ENCODE results near the gene NDUFAF4.
"Not testable (repeated sequence)": the region's sequence is repeated elsewhere in the genome, so short reads cannot be mapped to it uniquely, and the experiment has no call there.

The NDUFAF4 gene

DNA sequence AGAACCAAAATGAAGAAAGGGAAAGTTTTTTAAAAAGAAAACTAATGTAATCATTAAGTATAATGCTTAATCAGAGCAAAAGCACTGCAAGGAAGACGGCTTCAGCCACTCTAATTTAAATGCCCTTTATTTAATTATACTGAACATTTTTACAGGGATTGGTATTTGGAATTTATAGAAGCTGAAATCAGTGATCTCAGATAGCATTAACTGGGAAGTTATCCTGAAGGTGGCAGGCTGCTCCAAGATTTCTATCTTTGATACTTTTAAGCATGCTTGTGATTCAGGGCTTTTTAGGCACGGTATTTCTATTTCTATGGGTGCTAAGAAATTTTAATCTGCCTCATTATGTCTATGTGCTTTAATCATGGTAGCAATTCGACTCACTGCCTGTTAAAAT lies 1.3 kb upstream of the NDUFAF4 start:
- DNase-seq (ENCODE audit: low spot score) = no peak

DNA sequence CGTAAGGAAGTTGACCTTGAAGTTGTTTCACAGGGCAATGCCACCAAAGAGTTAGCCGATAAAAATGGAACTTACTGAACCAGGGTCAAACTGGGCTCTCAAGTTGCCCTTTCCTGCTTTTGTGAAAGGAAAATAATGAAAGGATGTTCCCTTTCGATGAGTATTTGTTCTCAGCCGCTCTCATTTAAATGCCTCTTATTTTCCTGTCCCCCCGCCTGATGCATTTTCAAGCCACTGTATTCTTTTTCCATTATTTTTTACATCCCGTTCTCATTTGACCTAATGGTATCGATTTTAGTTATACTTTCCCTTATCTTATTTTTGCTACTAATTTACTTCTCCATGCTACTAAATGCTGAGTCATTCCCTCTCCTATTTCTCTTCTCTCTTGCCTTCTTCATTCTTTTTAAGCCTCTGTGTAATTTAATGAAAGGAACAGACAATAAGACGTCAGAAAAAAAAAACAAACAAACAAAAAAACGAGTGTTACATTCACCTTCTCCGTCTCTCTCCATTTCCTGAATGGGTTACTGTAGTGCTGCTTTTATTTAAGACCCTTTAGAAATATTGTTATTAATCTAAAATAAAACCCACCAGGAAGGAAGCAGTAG lies 655 bp upstream of the NDUFAF4 start:
- DNase-seq (ENCODE audit: low spot score) = no peak

DNA sequence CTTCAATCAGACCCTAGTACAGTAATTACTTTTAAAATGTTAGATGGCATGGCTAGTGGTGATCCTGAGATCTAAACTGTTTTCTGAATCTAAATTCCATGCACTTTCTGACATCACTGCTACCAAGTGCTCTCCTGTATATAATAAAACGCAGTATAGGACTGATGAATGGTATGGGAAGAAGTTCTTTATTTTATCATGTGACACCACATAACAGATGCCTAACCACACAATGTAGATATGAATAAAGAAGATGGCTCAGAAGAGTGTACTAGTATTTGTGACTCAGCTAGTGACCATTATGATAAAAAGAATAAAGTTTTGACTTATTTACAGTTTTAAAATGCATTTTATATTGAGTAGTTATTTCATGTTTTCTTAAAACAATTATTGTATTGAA lies 8.5 kb downstream of the NDUFAF4 start:
- DNase-seq (ENCODE audit: low spot score) = no peak

DNA sequence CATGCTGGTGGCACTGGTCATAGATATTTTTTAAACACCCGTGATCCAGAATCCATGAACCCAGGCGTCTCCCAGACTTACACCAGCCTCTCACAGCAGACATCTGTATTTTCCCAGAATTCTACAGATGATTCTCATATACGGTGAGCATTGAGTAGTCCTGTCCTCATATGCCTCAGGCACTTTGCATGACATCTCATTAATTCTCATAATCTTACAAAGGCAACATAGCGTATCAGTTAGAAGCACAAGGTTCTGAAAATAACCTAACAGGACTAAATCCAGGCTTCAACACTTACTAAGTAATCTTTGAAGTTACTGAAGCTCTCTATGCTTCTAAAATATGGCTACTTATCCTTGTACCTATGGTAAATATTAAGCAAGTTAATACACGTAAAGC lies 8.9 kb downstream of the NDUFAF4 start:
- DNase-seq (ENCODE audit: low spot score) = no peak

DNA sequence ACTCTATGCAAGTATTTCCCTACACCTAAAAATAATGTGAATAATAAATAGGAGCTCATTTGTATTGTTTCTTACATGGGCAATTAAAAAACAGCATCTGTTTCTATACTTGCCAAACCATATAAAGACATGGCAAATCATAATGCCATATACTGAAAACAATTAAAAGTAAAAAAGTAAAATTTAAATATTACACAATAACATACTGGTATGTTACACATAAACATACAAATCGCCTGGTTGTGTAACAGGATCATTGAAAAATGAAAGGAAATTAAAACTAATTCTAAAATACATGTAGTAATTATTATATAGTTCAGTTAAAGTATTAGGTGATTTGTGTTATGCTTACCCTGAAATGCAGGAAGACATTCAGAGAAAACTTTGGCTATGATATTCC lies 11.2 kb downstream of the NDUFAF4 start:
- DNase-seq (ENCODE audit: low spot score) = no peak

DNA sequence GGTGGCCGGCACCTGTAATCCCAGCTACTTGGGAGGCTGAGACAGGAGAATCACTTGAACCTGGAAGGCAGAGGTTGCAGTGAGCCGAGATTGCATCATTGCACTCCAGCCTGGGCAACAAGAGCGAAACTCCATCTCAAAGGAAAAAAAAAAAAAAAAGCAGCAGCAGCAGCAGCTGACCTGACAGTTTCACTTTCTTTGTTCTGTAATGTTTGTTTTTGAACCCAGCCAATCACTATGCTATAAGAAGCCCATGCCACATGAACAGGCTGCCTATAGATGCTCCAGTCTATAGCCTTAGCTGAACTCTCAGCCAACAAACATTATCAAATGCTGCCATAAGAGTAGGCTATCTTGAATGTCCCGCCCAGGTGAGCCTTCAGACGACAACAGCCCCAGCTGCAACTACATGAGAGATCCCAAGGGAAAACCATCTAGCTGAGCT lies 12.5 kb downstream of the NDUFAF4 start:
- DNase-seq (ENCODE audit: low spot score) = not testable (repeated sequence)

DNA sequence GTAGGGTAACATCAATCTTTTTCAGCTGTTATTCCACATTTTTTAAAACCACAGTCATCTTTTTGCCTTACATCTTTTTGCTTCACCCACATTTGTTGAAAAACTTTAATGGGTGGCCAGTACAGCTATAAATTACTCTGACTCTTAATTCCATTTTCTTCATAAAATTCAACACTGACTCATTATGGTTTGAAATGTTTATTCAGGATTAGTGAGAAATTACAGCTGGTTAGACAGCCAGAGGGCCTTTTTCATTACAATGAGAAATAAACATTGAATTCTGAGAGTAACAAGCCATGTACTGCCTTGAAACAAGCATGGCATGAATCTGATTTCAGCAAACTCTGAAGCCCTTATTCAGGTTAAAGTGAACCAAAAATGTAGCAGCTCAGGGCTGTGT lies 19.5 kb downstream of the NDUFAF4 start:
- no peak for DNase-seq (ENCODE audit: low spot score)

DNA sequence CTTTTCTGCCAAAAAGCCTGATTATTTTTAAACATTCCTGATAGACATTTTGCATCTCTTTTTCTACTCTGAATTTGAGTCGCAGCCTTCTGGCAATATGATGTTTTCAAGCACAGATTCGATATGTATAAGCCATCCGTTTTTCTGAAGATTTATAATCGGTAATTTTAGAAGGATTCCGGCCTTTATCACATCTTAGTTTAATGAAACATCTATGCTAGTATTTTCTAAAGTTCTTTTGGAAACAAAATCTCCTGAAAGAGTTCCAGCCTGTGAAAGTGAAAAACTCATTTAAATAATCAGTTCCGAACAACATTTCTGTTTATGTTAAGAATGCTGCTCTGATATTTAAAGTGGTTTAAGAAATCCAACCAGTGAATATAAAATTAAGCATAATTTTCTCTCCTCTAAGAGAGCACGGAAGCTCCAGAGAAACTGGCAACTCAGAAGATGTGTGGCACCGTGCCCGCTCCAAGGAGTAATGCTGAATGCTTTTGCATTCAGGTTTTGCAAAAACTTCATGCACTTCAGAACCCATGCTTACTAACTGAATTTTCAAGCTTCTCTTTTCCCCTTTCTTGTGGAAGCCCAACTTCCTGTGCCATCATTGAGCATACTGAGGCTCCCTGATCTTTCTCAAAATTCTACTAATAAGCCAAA lies 20.7 kb downstream of the NDUFAF4 start:
- no peak for DNase-seq (ENCODE audit: low spot score)

DNA sequence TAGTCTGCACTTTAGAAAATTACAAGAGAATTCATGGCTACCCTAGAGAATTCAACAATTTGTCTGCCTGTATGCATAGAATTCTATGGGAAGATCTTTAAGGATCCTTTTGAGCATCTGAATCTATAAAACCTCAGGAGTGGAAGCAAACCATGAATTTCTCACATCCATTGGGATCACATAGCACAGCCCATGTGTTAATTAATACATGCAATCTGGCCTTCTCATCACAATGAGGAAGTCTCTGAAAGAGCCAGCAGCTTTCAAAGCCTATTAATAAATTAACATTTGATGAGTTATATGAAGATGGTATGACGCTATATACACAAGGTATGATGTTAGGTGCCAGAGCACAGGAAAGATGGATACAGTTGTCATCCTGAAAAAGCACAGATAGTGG lies 24.7 kb downstream of the NDUFAF4 start:
- DNase-seq (ENCODE audit: low spot score) = no peak

DNA sequence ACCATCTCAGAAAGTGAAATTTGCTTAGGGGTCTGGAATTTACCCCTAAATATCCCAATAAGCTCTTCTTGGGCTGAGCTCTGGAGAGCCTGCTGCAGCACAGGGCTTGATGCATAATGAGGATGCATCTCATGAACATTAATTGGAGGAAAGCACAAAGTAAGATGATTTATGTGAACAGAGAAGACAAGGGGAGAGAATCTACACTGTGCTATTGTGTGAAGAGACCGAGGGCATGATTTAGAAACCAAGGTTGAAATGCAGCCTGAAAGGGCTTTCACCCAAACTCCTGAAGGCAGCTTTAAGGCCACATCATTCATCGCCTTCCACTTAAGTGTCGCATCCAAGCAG lies 32.7 kb downstream of the NDUFAF4 start:
- no peak for DNase-seq (ENCODE audit: low spot score)

DNA sequence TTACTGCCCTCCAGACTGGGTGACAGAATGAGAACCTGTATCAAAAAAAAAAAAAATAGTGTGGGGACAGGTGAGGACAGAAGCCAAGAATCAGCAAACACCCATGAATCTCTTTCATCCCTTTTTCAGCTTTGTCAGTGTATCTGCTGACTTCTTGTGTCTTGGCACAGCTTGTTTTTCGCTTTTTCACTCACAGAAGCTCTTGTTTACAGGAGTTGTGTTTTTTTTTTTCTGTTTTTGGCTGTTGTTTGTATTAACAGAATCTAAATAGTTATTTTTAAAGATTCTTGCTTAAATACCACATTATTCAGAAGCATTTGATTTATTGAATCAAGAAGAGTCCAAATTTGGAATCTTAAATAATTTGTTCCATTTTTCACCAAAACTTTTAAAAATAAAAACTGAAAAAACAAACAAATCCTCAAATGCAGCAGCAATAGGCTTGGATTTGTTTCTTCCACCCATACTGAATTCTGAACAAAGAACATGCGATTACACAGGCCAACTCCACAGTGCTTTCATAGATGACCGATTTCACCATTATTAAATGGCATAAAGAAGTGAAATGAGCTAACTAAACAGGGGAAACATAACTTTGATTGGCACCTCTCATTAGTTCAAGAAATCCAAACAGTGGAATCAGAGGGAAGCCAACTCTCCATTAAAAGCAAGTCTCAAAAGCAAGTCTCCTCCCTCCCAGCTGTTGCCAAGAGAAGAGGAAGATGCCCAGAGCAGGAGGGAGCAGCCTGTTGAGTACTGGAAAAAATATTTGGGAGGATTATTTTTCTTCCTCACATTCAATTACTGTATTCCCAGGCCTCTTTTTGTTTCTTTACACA lies 33.3 kb downstream of the NDUFAF4 start:
- no peak for DNase-seq (ENCODE audit: low spot score)

DNA sequence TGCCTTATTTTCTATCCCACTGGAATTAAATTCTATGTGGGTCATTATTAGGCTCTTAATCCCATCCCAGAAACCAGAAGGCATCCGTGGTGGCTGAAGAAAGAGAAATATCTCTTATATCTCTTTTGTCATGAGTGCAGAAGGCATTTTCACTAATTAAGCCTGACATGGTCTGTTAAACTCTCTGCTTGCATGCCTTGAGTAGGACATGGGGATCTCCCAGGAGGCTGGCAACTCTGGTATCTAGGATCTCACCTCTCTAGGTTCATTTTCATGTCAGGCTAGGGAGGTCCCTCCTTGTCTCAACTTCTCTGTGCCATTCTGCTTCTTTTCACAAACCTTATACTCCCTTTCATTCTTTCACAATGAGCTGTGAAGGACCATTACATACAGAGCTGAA lies 35.1 kb downstream of the NDUFAF4 start:
- DNase-seq (ENCODE audit: low spot score) = no peak

DNA sequence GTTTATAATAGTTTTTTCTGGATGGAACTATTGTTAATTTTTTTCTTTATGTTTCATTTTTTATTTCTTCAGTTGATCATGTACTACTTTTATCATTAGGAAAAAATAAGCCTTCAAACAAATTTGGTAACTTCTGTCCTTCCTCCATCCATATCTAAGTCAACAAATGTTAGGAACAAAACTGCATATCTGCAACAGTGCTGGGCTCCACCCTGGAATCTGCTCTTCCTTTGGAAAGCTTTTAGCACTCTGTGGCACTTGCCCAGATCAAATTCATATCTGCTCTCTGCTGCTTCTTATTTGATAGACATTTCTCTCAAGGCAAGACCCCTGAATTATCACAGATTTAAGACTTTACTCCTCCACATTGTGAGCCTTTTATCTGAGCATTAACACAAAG lies 36.1 kb downstream of the NDUFAF4 start:
- DNase-seq (ENCODE audit: low spot score) = no peak

DNA sequence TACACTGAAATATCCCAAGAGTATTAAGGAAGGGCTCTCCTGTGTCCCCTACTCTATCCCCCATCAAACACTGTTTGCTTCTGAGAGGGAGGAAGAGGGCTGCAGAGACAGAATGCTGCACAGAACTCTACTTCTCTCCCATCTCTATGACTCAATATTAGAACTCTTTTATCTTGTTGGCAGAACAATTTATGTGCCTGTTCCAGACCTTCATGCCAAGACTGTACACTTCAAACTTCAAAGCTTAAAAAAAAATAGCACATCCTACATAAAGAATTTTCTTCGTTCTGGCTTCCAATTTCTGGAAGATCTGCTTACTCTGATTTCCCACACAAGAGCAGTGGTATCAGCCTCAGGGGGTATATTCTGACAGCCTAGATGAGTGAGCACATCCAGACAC lies 40.8 kb downstream of the NDUFAF4 start:
- DNase-seq (ENCODE audit: low spot score) = no peak

DNA sequence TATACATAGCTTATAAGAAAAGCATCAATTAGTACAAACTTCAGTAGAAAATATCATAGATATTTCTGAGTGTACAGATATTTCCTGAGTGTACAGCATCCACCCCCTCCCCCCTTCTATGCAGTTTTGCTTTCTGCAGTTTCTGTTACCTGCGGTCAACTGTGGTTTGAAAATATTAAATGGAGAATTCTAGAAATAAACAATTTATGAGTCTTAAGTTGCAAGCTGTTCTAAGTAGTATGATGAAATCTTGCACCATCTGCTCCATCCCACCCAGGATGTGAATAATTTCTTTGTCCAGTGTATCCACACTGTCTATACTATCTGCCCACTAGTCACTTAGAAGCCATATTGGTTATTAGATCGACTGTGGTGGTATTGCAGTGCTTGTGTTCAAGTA lies 44.6 kb downstream of the NDUFAF4 start:
- DNase-seq (ENCODE audit: low spot score) = no peak

DNA sequence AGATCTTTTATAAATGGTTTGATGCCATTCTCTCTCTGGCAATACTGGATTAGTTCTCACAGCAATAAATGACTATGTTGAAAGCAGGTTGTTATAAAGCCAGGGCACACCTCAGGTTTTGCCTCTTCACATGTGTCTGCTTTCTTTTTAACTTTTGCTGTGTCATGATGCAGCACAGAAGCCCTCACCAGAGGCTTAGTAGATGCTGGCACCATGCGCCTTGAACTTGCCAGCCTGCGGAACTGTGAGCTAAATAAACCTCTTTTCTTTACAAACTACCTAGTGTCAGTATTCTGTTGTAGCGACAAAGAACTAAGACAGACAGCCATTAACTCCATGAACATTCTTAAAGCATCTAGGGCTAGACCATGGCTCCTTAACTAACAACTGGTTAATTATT lies 45.1 kb downstream of the NDUFAF4 start:
- DNase-seq (ENCODE audit: low spot score) = no peak

DNA sequence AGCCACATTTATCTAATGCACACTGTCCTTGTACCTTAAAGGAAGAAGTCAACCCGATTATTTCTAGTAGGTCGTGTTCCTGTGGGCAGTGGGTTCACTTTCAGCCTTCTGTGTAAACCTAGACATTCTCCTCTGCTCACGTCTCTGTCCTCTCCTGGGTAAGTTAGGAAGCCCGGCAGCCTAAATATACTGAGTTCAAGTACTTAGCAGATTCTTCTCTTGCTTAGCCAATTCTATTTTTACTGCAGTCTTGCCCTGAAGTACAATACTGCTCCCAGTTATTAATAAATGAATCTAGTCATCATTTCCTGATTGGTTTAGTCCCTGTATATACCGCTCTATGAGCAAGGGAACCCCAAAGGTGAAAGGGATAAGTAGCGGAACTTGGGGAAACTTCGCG lies 45.8 kb downstream of the NDUFAF4 start:
- no peak for DNase-seq (ENCODE audit: low spot score)

DNA sequence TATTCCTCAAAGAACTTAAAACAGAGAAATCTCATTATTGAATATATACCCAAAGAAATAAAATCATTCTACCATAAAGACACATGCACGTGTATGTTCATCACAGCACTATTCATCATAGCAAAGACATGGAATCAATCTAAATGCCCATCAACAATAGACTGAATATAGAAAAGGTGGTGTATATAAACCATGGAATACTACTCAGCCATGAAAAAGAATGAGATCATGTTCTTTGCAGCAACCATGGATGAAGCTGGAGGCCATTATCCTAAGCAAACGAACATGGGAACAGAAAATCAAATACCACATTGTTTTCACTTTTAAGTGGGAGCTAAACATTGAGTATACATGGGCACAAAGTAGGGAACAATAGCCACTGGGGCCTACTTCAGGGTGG lies 48.1 kb downstream of the NDUFAF4 start:
- no peak for DNase-seq (ENCODE audit: low spot score)

DNA sequence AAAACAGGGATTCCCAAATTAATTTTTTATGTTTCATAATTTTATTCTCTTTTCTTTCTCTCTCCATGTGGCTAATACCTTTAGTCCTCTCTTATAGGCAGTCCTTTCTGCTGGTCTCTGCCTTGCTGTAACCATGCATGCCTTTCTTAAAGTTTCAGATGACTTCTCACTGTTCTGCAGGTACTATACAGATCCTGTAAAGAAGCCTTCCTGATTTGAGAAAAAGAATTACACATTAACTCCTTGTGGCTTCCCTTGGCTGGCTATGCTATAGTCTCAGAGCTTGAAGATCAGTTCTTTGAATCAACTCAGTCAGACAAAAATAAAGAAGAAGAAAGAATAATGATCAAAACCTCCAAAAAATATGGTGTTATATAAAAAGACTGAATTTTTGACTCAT lies 53.2 kb downstream of the NDUFAF4 start:
- no peak for DNase-seq (ENCODE audit: low spot score)

DNA sequence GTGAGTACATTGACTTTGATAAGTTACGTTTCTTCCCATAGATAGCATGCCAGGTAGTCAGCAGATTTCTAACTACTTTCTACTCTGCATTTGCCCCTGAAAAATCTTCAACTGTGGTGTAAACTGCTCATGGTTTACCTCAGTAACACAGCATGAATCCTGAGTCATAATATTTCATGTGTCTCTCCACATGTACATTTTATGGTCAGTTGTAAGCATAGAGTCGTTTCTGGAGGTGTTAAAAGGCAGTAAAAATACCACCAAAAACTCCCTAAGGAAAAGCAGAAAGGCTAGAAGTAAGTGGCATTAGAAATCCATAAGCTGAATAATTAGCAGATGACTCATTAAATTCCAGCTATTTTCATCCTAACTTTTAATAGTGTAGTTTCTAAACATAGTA lies 56.3 kb downstream of the NDUFAF4 start:
- DNase-seq (ENCODE audit: low spot score) = no peak

Measured in ecto neural progenitor cell (in vitro differentiated cells).